Stimulated activated naive CD4-positive, alpha-beta T cell treated with Interleukin-2 at 50 U/mL for 16 hours (primary cell): ENCODE data around the gene DTX1.
"Not testable (repeated sequence)": the region's sequence is repeated elsewhere in the genome, so short reads cannot be mapped to it uniquely, and the experiment has no call there.

ENCODE experiments used
- DNase-seq: peaks from one replicate; lab custom pipeline; 2025; lab: John Stamatoyannopoulos, UW

The DTX1 gene

DNA sequence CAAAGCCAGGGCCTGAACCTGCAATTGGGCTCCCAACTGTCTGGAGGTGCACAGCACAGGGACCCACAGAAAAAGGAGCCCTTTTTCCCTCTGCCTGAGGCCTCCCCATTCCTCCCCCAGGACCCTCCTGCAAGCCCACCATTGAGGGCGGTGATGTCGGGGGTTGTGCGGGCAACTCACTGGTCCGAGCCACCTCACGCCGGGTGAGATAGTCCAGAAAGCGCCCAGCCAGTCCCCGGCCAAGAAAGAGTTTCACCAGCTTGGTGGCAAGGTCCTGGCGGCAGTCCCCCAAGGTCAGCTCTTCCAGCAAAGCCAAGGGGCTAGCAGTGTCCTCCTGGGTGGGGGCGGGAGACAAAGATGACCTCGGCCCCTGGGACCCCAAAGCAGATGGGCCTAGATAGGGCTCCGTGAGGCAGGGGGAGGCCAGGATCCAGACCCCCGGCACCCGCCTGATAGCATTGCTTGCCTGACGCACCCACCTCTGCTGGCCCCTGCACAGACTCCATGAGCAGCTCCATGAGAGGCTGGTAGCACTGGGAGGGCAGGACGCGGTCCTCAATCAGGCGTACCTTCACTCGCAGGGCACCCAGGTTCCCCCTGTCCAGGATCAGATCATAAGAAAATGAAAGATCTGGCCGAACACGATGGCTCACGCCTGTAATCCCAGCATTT, 59.1 kb downstream of the DTX1 start:
- DNase-seq = no peak

DNA sequence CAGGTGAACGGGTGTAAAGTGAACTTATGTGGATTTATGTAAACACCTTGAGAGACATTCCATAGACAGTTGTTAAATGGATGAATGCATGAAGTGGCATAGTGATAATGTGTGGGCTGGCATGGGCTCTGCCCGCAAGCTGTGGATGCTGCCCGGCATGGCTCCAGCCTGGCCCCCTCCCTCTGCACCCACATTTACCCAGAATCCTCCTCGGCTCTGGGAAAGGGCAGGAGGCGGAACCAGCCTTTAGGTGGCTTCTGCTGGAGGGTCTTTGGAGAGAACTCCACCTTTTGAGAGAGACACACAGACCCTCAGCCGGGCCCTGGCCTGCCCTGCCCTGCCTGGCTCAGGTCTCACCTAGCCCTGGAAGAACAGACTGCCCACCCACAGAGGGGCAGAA, 60.3 kb downstream of the DTX1 start:
- DNase-seq = no peak

DNA sequence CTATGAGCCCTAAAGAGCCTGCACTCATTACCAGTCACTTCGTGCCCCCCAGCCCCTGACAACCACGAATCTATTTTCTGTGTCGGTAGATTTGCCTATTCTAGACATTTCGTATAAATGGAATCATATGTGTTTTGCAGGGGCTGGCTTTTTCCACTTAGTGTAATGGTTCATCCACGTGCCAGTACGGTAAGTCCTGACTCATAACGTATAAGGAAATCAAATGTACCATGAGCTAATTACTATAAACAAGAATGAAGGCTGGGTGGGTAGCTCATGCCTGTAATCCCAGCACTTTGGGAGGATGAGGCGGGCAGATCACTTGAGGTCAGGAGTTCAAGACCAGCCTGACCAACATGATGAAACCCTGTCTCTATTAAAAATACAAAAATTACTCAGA, 61.2 kb downstream of the DTX1 start:
- not testable (repeated sequence) for DNase-seq

DNA sequence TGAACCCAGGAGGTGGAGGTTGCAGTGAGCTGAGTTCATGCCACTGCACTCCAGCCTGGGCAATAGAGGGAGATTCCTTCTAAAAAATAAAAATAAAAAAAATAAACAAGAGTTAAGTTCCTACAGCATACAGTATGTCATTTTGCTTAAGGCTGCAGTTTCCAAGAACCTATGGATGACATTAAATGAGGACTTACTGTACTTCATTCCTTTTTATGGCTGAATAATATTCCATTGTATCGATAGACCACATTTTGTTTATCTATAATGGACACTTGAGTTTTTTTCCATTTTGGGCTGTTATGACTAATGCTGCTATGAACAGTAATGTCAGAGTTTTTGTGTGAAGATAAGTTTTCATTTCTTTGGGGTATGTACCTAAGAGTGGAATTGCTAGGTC, 61.6 kb downstream of the DTX1 start:
- no peak for DNase-seq

DNA sequence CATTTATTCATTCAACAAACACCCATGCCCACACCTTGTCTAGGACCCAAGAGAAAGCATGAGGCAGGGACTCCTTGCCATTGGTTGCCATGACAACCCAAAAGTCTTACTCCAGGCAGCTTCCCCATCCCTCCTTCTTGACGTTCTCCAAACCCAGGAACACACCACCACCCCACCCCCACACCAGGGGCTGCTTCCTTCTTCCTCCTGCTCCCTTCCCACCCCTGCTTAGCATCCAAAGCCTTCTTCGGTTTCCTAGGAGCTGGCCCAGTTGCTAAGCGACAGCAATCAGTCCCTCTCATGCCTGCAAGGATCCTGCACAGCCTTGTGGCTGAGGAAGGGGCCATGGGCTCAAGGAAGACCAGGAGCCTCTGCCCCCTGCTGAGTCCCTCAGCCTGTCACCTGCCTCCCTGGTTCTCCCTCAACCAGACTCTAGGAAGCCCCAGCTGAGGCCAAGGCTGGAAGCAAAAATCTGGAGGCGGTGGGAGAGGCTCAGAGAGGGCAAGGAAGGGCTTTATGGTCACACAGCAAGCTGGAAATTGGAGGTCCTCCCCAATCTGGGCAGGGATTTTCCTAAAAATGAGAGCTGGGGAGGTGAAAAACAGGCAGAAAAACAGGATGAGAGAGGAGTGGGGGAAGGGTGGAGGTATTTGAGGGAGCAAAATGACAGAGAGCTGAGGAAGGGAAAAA, 63.6 kb downstream of the DTX1 start:
- no peak for DNase-seq

DNA sequence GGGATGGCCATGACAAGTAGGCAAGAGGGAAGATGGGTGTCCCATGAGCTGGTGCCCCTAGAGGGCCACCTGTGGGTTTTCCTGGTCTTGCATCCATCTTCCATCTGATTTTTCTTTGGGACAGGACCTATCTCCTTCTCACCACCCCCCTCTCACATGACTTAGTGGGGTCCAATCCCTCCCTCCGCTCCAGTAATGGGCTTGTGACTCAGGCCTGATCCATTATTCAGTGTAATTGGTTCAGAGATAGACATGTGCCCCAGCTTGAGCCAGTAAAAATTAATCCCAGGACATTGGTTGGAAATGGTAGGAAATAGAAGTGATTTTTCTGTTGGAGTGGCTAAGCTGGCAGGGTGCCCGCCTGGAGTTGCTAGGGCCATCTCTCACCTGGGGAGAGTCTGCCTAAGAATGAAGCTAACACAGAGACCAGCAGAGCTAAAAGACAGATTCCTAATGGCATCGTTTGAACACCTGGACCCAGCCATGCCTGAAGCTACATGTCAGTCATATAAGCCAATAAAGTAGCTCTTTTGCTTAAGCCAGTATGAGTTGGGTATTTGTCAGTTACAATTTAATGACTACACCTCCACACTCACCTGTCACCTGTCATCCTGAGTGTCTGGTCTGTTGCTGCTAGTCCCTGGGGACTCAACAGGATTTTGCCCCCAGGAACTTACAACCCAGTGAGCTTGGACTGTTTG, 64.3 kb downstream of the DTX1 start:
- no peak for DNase-seq

DNA sequence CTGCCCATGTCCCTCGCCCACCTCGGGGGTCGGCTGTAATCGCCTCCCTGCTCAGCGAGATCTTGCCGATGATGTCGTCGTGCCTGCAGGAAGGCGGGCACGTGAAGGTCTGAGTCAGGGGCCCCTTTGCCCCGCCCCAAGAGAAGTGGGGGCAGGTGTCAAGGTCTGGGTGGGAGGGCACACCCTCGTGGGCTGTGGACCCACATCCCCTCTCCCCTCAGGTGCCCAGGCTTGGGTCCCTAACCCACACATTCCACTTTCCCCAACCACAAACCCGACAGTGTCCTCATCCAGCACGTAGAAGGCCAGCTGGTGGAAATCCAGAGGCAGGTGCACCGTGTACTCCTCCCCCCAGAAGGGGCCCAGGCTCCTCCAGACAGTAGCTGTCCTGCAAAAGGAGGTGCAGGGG, 71.3 kb downstream of the DTX1 start:
- DNase-seq = no peak

DNA sequence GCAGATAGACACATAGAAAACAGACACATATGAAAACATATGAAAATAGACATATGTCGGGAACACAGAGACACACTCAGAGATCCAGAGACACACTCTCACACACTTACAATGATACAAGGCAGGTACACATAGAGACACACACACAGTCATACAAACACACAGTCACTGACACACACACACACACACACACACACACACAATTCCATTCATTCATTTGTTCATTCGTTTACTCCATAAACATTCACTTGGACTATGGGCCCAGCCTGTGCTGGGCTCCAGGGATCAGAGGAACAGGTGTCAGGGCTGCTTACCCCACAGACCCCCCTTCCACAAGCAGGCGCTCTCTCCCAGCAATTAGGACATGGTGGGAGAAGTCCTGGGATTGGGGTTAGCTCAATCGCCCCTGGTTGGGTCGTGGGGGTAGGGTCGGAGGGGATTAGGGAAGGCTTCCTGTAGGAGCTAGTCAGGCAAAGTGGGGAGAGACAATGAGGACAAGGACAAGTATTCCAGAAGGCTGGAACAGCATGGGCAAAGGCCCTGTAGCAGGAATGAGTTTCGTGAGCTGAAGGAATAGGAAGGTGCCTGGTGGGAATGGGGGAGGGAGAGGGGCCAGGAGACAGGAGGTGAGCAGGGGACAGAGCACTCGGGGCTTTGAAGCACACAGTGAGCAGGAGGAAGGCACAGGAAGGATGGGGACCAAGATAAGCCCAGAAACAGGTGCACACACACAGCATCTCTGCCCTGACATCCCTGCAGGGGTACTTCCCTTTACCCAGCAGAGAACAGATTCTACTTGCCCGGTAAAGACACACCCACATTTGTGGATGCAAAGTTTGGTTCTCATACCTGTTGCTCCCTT, 72.5 kb downstream of the DTX1 start:
- DNase-seq = no peak

DNA sequence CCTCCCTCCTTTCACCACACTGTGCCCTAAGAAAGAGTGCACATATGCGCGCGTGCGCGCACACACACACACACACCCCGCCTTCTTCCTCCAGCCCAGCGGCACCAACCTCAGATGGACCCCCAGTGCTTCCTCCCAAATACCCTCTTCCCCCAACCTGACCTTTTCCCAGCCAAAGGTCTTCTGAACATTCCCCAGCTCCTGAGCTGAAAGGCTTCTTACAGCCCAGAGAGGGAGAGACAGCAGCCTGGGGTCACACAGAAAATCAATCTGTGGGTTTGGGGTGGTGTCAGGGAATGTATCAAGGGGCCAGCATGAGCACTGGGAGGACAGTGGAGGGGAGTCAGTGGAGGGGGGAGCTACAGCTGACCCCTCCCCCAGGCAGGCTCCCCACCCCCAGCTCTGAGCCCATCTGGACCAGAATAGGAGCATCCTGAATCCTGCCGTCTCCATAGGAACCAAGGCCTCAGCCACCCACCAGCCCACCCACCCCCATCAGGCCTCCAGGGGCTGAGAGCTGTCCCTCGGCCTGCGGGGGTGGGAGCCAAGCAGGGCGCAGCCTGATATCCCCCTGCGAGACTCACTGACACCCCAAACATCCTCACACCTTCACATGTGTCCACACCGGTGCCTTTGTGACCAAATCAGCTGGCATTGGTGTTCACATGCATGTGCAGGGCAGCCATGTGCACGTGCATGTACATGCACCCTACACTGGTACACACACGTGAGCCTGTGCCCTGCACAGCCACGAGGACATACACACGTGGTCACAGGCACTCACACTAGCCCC, 73.3 kb downstream of the DTX1 start:
- DNase-seq = no peak

DNA sequence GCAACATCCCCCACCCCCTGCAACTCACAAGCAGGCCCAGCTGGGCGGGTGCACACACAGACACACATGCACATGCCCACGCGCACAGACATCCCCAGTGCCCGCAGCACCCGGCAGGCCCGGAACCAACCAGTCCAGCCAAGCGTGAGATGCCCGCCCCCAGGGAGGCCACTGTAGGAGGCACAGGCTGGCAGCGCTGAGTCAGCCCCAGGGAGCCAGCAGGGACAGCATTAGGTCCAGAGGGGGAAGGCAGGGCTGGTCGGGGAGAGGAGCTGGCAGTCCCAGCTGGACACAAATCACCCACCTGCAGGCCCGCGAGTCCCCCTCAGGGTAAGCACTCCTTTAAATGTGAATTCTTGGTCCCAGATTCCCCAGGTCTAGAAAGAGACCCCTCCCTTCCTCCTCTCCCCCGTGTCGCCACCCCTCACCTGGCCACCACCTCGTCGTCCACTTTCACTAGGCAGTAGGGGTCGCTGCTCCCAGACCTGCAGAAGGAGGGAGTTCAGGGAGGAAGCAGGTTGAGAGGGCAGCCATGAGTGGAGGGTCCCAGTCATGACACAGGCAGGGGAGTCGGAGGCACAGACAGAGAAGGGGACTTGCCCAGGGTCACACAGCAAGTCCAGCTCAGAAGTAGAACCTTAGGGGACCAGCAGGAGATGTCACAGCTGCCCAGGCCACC, 74.1 kb downstream of the DTX1 start:
- no peak for DNase-seq

DNA sequence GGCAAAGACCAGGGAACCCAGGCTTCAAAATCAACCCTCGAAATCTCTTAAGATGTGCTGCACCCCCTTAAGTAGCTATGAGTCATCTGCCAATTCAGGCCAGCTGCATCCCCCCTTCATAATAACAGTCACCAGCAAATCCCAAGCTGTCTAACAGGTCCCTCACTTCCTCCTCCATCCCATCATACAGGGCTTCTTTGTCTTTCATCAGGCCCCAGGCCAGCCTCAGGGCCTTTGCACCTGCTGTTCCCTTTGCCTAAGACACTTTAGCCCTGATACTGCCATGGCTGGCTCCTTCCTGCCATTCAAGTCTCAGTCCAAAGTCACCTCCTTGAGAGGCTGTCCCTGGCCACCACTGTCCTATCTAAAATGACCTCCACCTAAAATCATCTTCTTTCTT, 75.0 kb downstream of the DTX1 start:
- DNase-seq = no peak

DNA sequence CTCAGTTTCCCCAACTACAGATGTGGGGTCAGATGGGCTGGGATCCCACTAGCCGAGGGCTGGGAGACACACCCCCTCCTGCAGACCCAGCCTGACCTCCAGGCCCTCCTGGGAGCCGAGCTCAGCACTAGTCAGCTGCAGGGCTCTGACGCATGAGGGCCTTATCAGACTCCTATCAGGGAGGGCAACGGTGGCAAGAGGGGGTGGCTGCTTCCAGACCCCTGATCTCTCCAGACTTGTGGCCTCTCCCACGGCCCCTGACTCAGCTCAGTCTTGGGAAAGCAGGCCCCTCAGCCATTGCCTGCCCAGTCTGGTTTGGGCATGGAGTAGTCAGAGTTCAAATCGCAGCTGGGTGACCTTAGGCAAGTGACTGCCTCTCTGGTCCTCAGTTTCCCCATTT, 76.5 kb downstream of the DTX1 start:
- no peak for DNase-seq

DNA sequence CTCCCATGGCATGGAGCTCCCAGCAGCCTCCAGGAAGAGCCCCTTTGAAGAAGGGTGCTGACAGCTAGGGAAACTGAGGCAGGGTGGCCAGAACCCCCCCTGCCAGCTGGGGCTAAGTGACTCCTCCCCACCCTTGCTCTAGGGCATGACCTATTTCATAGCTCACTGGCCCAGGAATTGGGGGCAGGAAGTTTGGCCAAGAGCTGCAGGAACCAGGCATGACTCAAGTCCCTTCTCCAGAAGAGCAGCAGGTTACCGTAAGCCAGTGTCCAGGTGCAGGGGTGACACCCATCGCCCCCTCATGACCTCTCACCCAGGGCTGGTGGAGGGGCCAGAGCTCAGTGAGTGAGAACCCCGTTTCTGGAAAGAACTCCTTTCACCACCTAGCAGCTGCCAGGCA, 77.1 kb downstream of the DTX1 start:
- no peak for DNase-seq

DNA sequence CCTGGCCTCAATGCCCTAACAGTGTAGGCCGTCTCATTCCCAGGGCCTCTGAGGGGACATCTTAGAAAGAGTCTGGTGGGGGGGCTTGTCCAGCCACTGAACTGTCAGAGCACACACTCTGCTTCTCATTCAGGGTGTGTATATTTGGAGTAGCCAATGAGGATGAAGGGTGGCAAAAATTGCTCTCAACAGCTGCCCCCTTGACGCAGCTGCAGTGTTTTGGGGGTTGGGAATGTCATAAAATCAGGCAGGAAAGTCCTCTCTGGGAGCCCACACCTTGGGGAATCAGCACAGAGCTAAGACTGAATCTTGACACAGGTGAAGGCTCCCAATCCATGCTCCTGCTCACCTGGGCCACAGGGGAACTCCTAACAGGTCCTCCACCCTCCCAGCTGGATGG, 77.5 kb downstream of the DTX1 start:
- DNase-seq = no peak

DNA sequence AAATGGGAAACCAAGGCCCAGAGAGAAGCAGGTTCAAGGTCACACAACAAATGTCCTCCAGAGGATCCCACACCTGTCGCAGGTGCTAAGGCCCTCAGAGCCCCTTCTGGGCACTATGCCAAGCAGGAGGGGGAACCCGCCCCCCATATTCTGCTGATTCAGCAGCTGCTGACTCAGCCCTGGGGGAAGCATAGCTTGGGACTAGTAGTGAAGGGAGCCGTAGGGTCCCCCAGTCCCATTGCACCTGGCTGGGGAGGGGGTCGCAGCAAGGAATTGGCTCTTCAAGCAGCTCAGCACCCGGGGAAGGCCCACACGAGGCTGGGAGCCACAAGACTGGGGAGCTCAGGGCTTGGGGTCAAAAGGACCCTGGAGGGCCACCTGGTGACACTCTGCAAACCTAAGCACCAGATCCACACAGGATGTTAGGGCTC, 78.0 kb downstream of the DTX1 start:
- DNase-seq = no peak

DNA sequence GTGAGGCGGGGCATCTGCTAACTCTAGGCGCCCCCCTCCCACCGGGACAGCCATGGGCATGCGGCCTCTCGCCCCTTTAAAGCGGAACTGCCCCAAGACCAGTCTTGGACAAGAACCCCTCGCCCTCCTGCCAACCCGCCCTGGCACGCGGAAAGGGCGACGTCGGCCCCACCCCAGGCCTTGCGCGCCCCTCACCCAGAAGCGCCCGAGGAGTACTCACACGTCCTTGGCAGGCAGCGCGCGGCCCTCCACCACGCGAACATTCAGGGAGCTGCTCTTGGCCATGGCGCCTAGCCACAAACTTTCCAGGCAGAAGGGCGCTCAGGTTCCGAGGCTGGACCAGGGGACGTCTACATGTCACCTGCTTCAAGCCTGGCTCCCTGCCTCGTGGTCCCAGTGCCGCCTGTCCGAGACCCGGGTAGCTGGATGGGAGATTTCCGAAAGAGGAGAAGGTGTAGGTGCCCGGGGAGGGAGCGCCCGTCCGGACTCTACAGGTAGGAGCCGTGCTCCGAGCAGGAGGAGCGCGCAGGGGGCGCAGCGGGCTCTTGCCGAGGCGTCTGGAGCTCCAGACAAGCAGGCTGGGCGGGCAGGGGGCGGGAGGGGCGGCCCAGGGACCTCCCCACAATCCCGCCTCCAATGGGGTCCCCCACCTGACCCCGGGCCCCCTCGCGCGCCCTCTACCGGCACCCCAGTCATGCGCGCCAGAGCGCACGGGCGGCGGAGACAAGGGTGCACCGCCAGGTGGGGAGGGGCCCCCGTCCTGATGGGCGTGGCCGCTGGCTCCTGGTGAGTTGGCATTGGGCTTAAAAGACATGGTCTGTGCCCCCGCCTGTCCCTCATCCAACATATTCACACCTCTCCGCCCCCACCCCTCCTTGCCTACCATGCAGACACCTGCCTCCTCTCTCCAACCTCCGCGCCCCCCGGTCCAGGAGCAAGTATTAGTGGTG, 78.9 kb downstream of the DTX1 start, which contains the start of gene RASAL1:
Gene RASAL1, minus strand, starts transcription at position 584 of the 950 bp plus-strand sequence. Its CDS starts 299 bp downstream, at position 285.
- DNase-seq = peak; percentile 67

DNA sequence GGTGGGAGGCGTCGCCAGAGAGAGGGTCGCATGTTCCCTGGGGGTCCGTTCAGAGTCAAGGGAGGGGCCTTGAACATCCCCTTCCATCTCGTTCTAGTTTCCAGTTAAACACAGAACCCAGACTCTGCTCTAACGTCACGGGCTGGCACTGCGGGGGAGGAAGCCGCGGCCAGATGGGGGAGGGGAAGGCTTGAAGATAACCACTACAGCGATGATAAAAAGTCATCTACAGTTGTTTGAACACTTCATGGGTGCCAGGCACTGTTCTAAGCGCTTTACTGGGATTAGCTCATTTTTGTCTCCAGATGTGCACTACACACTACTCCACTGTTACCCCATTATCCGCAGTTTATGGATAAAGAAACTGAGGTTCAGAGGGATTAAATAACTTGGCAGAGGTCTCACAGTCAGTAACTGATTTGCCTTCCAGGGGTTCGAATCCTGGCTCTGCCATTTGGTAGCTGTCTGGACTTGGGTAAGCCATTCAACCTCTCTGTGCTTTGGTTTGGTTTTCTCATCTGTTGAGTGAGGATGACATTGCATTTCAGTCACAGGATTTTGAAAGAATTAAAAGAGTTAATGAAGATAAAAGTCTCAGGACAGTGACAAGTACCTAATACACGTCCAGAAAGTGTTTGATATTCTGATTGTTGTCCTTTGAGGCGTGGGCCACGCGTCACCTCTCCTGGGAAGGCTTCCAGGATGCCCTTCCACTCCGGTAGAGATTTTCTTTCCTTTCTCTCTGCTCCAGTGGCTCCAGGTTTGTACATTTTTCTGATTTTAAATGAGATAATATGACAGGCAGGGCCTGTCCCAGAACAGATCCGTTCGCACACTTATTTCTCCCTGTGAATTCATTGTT, 79.8 kb downstream of the DTX1 start:
- DNase-seq = peak; percentile 34

DNA sequence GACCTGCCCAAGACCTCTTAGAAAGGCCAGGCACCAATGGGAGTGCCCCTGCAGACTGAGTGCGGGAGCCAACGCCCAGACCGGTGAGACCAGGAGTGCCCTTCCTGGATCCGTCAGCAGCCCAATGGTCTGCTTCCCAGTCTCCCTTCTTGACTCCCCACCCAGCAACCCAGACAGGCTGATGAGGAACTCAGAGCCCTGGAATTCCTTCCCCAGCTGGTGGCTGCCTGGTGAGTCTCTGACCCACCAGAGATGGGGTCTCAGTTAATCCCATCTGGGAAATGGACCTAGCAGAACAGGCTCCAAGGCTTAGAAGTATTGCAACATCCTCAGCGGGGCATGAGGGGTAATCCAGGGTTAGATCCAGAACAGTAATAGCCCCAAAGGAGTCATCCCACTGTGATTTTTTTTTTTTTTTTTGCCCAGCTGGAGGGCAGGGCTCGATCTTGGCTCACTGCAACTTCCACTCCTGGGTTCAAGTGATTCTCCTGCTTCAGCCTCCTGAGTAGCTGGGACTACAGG, 80.5 kb downstream of the DTX1 start:
- DNase-seq = no peak
